ENCODE measurements around the gene COL6A2. TPM values are rescaled to one million over a fixed set of nuclear protein-coding genes. Genes with fewer than 3 reads are reported as not detected.
A peak's percentile ranks its signal among the peaks of the same experiment; 100 is the strongest.
"Not testable (repeated sequence)": the region's sequence is repeated elsewhere in the genome, so short reads cannot be mapped to it uniquely, and the experiment has no call there.

The COL6A2 gene
- total RNA-seq, 1 donor from 2014 or later, result 120 TPM

GRCh38 chr21:46057710-46058241 lies 40.1 kb upstream of the COL6A2 start:
- H3K36me3 ChIP-seq (ENCODE audit: insufficient read depth, low read length), result no peaks in the 10 kb centered on the region
- TF ChIP-seq EZH2 (IDR thresholded peaks at IDR 0.05; ENCODE audit: insufficient read depth, low read length) (no peak), CTCF (IDR thresholded peaks at IDR 0.05; ENCODE audit: insufficient read depth, low read depth, low read length) (no peak)
- peaks cover 55% of the 10 kb centered on the region for H3K4me1 ChIP-seq (ENCODE audit: insufficient read depth, low read length)
- H3K27ac Mint-ChIP-seq (ENCODE audit: unreplicated experiment), result no peak overlapping the region
- peaks cover 3% of the 10 kb centered on the region for H3K36me3 Mint-ChIP-seq (ENCODE audit: low read depth, unreplicated experiment)
- no peak overlapping the region for H3K9ac ChIP-seq (ENCODE audit: low read length)
- H3K4me2 ChIP-seq (ENCODE audit: low read length), result no peak overlapping the region
- peaks cover 5% of the 10 kb centered on the region for H3K79me2 ChIP-seq (ENCODE audit: insufficient read depth, low read length)
- peaks cover 14% of the 10 kb centered on the region for H3K9me3 Mint-ChIP-seq (ENCODE audit: unreplicated experiment)
- H3K4me1 Mint-ChIP-seq (ENCODE audit: low read depth, unreplicated experiment), result peaks cover 21% of the 10 kb centered on the region
- peaks cover 8% of the 10 kb centered on the region for H3K9me3 ChIP-seq (ENCODE audit: insufficient read depth, low read depth, low read length)
- H3K4me3 ChIP-seq (ENCODE audit: insufficient read depth, low read depth, low read length), result no peak overlapping the region
- H3K4me3 Mint-ChIP-seq (ENCODE audit: unreplicated experiment), result no peak overlapping the region
- FAIRE-seq (no peak), DNase-seq (ENCODE audit: low read depth) (no peak)
- peaks cover 6% of the 10 kb centered on the region for H3K27me3 Mint-ChIP-seq (ENCODE audit: low read depth, unreplicated experiment)
- no peak overlapping the region for H2AFZ ChIP-seq (ENCODE audit: low read depth, low read length)
- H3K27ac ChIP-seq (ENCODE audit: low read depth, low read length), result peak overlapping the region; percentile 90
- no peaks in the 10 kb centered on the region for H3K27me3 ChIP-seq (ENCODE audit: insufficient read depth, low read length)
- H4K20me1 ChIP-seq (ENCODE audit: insufficient read depth, low read length), result no peaks in the 10 kb centered on the region

- Mint-ChIP-seq H3K4me1 (ENCODE audit: low read depth, unreplicated experiment) (peaks cover 15% of the 10 kb centered on the region), H3K27ac (ENCODE audit: unreplicated experiment) (no peak overlapping the region), H3K4me3 (ENCODE audit: unreplicated experiment) (no peak overlapping the region), H3K9me3 (ENCODE audit: unreplicated experiment) (peaks cover 14% of the 10 kb centered on the region), H3K36me3 (ENCODE audit: low read depth, unreplicated experiment) (peaks cover 3% of the 10 kb centered on the region), H3K27me3 (ENCODE audit: low read depth, unreplicated experiment) (peaks cover 6% of the 10 kb centered on the region)
- H3K79me2 ChIP-seq (ENCODE audit: insufficient read depth, low read length), result peaks cover 5% of the 10 kb centered on the region
- H3K9ac ChIP-seq (ENCODE audit: low read length), result no peak overlapping the region
- TF ChIP-seq CTCF (IDR thresholded peaks at IDR 0.05; ENCODE audit: insufficient read depth, low read depth, low read length) (no peak), EZH2 (IDR thresholded peaks at IDR 0.05; ENCODE audit: insufficient read depth, low read length) (no peak)
- peaks cover 10% of the 10 kb centered on the region for H3K9me3 ChIP-seq (ENCODE audit: insufficient read depth, low read depth, low read length)
- H3K4me2 ChIP-seq (ENCODE audit: low read length), result no peak overlapping the region
- no peaks in the 10 kb centered on the region for H3K36me3 ChIP-seq (ENCODE audit: insufficient read depth, low read length)
- peak; percentile 41 for FAIRE-seq
- H4K20me1 ChIP-seq (ENCODE audit: insufficient read depth, low read length), result no peaks in the 10 kb centered on the region
- peaks cover 47% of the 10 kb centered on the region for H3K4me1 ChIP-seq (ENCODE audit: insufficient read depth, low read length)
- H2AFZ ChIP-seq (ENCODE audit: low read depth, low read length), result no peak overlapping the region
- no peaks in the 10 kb centered on the region for H3K27me3 ChIP-seq (ENCODE audit: insufficient read depth, low read length)
- no peak overlapping the region for H3K4me3 ChIP-seq (ENCODE audit: insufficient read depth, low read depth, low read length)
- H3K27ac ChIP-seq (ENCODE audit: low read depth, low read length), result no peak overlapping the region
- DNase-seq (ENCODE audit: low read depth), result no peak
These were observed 39.3 kb upstream of the COL6A2 start for GRCh38 chr21:46058431-46059145.

- TF ChIP-seq EZH2 (IDR thresholded peaks at IDR 0.05; ENCODE audit: insufficient read depth, low read length) (no peak), CTCF (IDR thresholded peaks at IDR 0.05; ENCODE audit: insufficient read depth, low read depth, low read length) (no peak)
- no peaks in the 10 kb centered on the region for H3K27me3 ChIP-seq (ENCODE audit: insufficient read depth, low read length)
- FAIRE-seq (peak; percentile 29), DNase-seq (ENCODE audit: low read depth) (no peak)
- Mint-ChIP-seq H3K36me3 (ENCODE audit: low read depth, unreplicated experiment) (peaks cover 3% of the 10 kb centered on the region), H3K4me3 (ENCODE audit: unreplicated experiment) (no peak overlapping the region), H3K9me3 (ENCODE audit: unreplicated experiment) (peaks cover 14% of the 10 kb centered on the region), H3K4me1 (ENCODE audit: low read depth, unreplicated experiment) (peaks cover 15% of the 10 kb centered on the region), H3K27ac (ENCODE audit: unreplicated experiment) (no peak overlapping the region), H3K27me3 (ENCODE audit: low read depth, unreplicated experiment) (peaks cover 6% of the 10 kb centered on the region)
- peaks cover 10% of the 10 kb centered on the region for H3K9me3 ChIP-seq (ENCODE audit: insufficient read depth, low read depth, low read length)
- no peaks in the 10 kb centered on the region for H4K20me1 ChIP-seq (ENCODE audit: insufficient read depth, low read length)
- H3K4me2 ChIP-seq (ENCODE audit: low read length), result no peak overlapping the region
- H3K36me3 ChIP-seq (ENCODE audit: insufficient read depth, low read length), result no peaks in the 10 kb centered on the region
- no peak overlapping the region for H3K9ac ChIP-seq (ENCODE audit: low read length)
- no peak overlapping the region for H2AFZ ChIP-seq (ENCODE audit: low read depth, low read length)
- H3K4me1 ChIP-seq (ENCODE audit: insufficient read depth, low read length), result peaks cover 41% of the 10 kb centered on the region
- no peak overlapping the region for H3K4me3 ChIP-seq (ENCODE audit: insufficient read depth, low read depth, low read length)
- H3K27ac ChIP-seq (ENCODE audit: low read depth, low read length), result peak overlapping the region; percentile 21
- H3K79me2 ChIP-seq (ENCODE audit: insufficient read depth, low read length), result peaks cover 5% of the 10 kb centered on the region
These were observed 38.7 kb upstream of the COL6A2 start for GRCh38 chr21:46059195-46059594.

- H3K36me3 Mint-ChIP-seq (ENCODE audit: low read depth, unreplicated experiment); H3K36me3 ChIP-seq (ENCODE audit: insufficient read depth, low read length); H3K4me3 ChIP-seq (ENCODE audit: insufficient read depth, low read depth, low read length); H3K27me3 ChIP-seq (ENCODE audit: insufficient read depth, low read length); H3K27me3 Mint-ChIP-seq (ENCODE audit: low read depth, unreplicated experiment); H4K20me1 ChIP-seq (ENCODE audit: insufficient read depth, low read length); H3K4me3 Mint-ChIP-seq (ENCODE audit: unreplicated experiment); H2AFZ ChIP-seq (ENCODE audit: low read depth, low read length); H3K79me2 ChIP-seq (ENCODE audit: insufficient read depth, low read length); DNase-seq (ENCODE audit: low read depth): not testable (repeated sequence)
- FAIRE-seq, result peak; percentile 39
- H3K9me3 ChIP-seq (ENCODE audit: insufficient read depth, low read depth, low read length), result peaks cover 10% of the 10 kb centered on the region
- peak overlapping the region; percentile 58 for H3K4me2 ChIP-seq (ENCODE audit: low read length)
- H3K4me1 ChIP-seq (ENCODE audit: insufficient read depth, low read length), result peaks cover 39% of the 10 kb centered on the region
- H3K9me3 Mint-ChIP-seq (ENCODE audit: unreplicated experiment), result peaks cover 14% of the 10 kb centered on the region
- peak overlapping the region; percentile 26 for H3K27ac Mint-ChIP-seq (ENCODE audit: unreplicated experiment)
- peak overlapping the region; percentile 99 for H3K27ac ChIP-seq (ENCODE audit: low read depth, low read length)
- H3K4me1 Mint-ChIP-seq (ENCODE audit: low read depth, unreplicated experiment), result peaks cover 15% of the 10 kb centered on the region
- peak overlapping the region; percentile 77 for H3K9ac ChIP-seq (ENCODE audit: low read length)
These were observed 38.0 kb upstream of the COL6A2 start for GRCh38 chr21:46059711-46060455.

Data from astrocyte (in vitro differentiated cells and primary cell).